ENCODE data around the gene TEX26.

GRCh38 chr13:30991922-30992321, 59.5 kb downstream of the TEX26 start:
- TF ChIP-seq, protein P1, sequence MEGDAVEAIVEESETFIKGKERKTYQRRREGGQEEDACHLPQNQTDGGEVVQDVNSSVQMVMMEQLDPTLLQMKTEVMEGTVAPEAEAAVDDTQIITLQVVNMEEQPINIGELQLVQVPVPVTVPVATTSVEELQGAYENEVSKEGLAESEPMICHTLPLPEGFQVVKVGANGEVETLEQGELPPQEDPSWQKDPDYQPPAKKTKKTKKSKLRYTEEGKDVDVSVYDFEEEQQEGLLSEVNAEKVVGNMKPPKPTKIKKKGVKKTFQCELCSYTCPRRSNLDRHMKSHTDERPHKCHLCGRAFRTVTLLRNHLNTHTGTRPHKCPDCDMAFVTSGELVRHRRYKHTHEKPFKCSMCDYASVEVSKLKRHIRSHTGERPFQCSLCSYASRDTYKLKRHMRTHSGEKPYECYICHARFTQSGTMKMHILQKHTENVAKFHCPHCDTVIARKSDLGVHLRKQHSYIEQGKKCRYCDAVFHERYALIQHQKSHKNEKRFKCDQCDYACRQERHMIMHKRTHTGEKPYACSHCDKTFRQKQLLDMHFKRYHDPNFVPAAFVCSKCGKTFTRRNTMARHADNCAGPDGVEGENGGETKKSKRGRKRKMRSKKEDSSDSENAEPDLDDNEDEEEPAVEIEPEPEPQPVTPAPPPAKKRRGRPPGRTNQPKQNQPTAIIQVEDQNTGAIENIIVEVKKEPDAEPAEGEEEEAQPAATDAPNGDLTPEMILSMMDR (IDR thresholded peaks at IDR 0.05), result no peak
- no peak for TF ChIP-seq POLR2A (IDR thresholded peaks at IDR 0.05)

Data from adrenal gland (tissue), 5 donors.